Measurements from ENCODE around the gene JMJD6. TPM values are rescaled to one million over a fixed set of nuclear protein-coding genes. Genes with fewer than 3 reads are reported as not detected.

JMJD6 gene
- total and polyA plus RNA-seq, 9 of the 15 experiments (the other 6 are each of a cell fraction or from before 2014, with no cell fraction given) = 2.5 to 52.3 (median 36.3) TPM

DNA sequence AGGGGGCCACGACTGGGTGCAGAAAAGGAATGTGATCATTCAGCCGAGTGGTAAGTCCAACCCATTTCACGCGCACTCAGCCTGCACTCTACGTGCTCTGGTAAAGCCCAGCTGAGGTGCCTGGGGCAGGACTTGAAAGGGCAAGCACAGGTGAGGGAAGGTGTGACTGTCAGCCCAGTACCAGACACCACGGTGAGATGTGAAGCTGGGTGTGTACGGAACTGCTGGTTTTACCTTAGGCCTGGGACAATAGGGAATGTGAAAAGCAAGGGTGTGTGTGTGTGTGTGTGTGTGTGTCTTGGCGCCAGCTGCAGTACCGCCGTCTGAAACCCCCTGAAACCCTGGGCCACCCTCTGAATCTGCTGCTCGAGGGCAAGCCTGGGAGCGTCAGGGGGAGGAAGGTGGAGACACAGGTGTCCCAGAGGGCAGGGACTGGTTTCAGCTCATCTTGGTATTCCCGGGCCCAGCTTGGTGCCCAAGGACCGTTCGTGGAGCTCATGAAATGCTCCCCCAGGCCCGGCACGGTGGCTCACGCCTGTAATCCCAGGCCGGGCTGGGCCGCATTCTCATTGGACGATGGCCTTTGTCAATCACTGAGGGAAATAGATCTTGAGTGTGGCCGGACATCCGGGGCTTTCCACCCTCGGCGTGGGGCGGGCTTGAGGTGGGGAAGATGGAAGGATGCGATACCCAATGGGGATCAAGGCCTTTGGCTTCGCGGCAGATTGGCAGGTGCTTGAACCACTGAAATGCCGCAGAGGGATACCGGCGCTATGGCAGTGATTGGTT is 55.1 kb downstream of the JMJD6 start (continued):
- TF ChIP-seq CEBPG (CRISPR knock-in tag; IDR thresholded peaks at IDR 0.05) = no peak; the same call in 1 of the 2 replicates
- 0 out of 4 replicates have a peak, but pooled peaks of 1 of the 2 experiments have one; percentile 19 for TF ChIP-seq CEBPG (tag; conservative IDR thresholded peaks at IDR 0.05 in 1 of 2, IDR thresholded peaks at IDR 0.05 in 1 of 2)
- TF ChIP-seq, protein P1, sequence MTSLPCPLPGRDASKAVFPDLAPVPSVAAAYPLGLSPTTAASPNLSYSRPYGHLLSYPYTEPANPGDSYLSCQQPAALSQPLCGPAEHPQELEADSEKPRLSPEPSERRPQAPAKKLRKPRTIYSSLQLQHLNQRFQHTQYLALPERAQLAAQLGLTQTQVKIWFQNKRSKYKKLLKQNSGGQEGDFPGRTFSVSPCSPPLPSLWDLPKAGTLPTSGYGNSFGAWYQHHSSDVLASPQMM (CRISPR knock-in tag; IDR thresholded peaks at IDR 0.05) = no peak
- TF ChIP-seq, protein P2, sequence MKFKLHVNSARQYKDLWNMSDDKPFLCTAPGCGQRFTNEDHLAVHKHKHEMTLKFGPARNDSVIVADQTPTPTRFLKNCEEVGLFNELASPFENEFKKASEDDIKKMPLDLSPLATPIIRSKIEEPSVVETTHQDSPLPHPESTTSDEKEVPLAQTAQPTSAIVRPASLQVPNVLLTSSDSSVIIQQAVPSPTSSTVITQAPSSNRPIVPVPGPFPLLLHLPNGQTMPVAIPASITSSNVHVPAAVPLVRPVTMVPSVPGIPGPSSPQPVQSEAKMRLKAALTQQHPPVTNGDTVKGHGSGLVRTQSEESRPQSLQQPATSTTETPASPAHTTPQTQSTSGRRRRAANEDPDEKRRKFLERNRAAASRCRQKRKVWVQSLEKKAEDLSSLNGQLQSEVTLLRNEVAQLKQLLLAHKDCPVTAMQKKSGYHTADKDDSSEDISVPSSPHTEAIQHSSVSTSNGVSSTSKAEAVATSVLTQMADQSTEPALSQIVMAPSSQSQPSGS (CRISPR knock-in tag; IDR thresholded peaks at IDR 0.05) = no peak
- no peak for TF ChIP-seq NCOA4 (IDR thresholded peaks at IDR 0.05; ENCODE audit: partially characterized antibody)
- no peak for TF ChIP-seq FIP1L1 (IDR thresholded peaks at IDR 0.05; ENCODE audit: low read depth, low read length, poor library complexity, severe bottlenecking)
- no peak for TF ChIP-seq ZNF184 (CRISPR knock-in tag; IDR thresholded peaks at IDR 0.05)
- peak; percentile 74 for TF ChIP-seq BRD9 (IDR thresholded peaks at IDR 0.05; ENCODE audit: low read depth, partially characterized antibody)
- TF ChIP-seq ZNF586 (CRISPR knock-in tag; conservative IDR thresholded peaks at IDR 0.05) = no peak
- TF ChIP-seq, protein P3, sequence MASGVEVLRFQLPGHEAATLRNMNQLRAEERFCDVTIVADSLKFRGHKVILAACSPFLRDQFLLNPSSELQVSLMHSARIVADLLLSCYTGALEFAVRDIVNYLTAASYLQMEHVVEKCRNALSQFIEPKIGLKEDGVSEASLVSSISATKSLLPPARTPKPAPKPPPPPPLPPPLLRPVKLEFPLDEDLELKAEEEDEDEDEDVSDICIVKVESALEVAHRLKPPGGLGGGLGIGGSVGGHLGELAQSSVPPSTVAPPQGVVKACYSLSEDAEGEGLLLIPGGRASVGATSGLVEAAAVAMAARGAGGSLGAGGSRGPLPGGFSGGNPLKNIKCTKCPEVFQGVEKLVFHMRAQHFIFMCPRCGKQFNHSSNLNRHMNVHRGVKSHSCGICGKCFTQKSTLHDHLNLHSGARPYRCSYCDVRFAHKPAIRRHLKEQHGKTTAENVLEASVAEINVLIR (CRISPR knock-in tag; IDR thresholded peaks at IDR 0.05) = peak; percentile 67
- TF ChIP-seq MAFF (IDR thresholded peaks at IDR 0.05; ENCODE audit: low read length) = no peak
- 0 out of 2 replicates have a peak, but pooled peaks have one; percentile 10 for TF ChIP-seq TEAD4 (IDR thresholded peaks at IDR 0.05; ENCODE audit: low read length)
- TF ChIP-seq TEAD4 (CRISPR knock-in tag; IDR thresholded peaks at IDR 0.05; ENCODE audit: borderline replicate concordance) = no peak
- TF ChIP-seq, protein P4, sequence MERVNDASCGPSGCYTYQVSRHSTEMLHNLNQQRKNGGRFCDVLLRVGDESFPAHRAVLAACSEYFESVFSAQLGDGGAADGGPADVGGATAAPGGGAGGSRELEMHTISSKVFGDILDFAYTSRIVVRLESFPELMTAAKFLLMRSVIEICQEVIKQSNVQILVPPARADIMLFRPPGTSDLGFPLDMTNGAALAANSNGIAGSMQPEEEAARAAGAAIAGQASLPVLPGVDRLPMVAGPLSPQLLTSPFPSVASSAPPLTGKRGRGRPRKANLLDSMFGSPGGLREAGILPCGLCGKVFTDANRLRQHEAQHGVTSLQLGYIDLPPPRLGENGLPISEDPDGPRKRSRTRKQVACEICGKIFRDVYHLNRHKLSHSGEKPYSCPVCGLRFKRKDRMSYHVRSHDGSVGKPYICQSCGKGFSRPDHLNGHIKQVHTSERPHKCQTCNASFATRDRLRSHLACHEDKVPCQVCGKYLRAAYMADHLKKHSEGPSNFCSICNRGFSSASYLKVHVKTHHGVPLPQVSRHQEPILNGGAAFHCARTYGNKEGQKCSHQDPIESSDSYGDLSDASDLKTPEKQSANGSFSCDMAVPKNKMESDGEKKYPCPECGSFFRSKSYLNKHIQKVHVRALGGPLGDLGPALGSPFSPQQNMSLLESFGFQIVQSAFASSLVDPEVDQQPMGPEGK (CRISPR knock-in tag; IDR thresholded peaks at IDR 0.05; ENCODE audit: borderline replicate concordance) = 0 out of 2 replicates have a peak, but pooled peaks have one; percentile 31
- TF ChIP-seq TGIF2 (CRISPR knock-in tag; IDR thresholded peaks at IDR 0.05) = no peak
- TF ChIP-seq GATA2 (CRISPR knock-in tag; IDR thresholded peaks at IDR 0.05) = no peak
- TF ChIP-seq, protein P5, sequence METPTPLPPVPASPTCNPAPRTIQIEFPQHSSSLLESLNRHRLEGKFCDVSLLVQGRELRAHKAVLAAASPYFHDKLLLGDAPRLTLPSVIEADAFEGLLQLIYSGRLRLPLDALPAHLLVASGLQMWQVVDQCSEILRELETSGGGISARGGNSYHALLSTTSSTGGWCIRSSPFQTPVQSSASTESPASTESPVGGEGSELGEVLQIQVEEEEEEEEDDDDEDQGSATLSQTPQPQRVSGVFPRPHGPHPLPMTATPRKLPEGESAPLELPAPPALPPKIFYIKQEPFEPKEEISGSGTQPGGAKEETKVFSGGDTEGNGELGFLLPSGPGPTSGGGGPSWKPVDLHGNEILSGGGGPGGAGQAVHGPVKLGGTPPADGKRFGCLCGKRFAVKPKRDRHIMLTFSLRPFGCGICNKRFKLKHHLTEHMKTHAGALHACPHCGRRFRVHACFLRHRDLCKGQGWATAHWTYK (CRISPR knock-in tag; IDR thresholded peaks at IDR 0.05) = no peak
- TF ChIP-seq, protein P6, sequence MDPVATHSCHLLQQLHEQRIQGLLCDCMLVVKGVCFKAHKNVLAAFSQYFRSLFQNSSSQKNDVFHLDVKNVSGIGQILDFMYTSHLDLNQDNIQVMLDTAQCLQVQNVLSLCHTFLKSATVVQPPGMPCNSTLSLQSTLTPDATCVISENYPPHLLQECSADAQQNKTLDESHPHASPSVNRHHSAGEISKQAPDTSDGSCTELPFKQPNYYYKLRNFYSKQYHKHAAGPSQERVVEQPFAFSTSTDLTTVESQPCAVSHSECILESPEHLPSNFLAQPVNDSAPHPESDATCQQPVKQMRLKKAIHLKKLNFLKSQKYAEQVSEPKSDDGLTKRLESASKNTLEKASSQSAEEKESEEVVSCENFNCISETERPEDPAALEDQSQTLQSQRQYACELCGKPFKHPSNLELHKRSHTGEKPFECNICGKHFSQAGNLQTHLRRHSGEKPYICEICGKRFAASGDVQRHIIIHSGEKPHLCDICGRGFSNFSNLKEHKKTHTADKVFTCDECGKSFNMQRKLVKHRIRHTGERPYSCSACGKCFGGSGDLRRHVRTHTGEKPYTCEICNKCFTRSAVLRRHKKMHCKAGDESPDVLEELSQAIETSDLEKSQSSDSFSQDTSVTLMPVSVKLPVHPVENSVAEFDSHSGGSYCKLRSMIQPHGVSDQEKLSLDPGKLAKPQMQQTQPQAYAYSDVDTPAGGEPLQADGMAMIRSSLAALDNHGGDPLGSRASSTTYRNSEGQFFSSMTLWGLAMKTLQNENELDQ (CRISPR knock-in tag; IDR thresholded peaks at IDR 0.05; ENCODE audit: borderline replicate concordance) = no peak
